Adipocyte (in vitro differentiated cells): ENCODE data around the gene IDH1.

Experiments
- DNase-seq: peaks from one replicate; pipeline ENCODE4 v3.0.0-alpha.2; 2015; ENCODE audit warnings: low read depth
- H3K27me3 ChIP-seq: replicated peaks from 2 replicates; pipeline ENCODE4 v1.7.0; 2013; ENCODE audit warnings: mild to moderate bottlenecking, low read length, moderate library complexity; ENCODE audit not compliant: control insufficient read depth, insufficient read depth
- H3K36me3 ChIP-seq: 2 replicates; pipeline ENCODE4 v1.7.0; 2013; ENCODE audit warnings: low read length, mild to moderate bottlenecking, moderate library complexity; ENCODE audit not compliant: control insufficient read depth, insufficient read depth, severe bottlenecking
- H3K4me1 ChIP-seq: 2 replicates; pipeline ENCODE4 v1.7.0; 2013; ENCODE audit warnings: mild to moderate bottlenecking, low read length, moderate library complexity; ENCODE audit not compliant: control insufficient read depth, insufficient read depth
- H3K4me3 ChIP-seq: 2 replicates; pipeline ENCODE4 v1.7.0; 2013; ENCODE audit warnings: mild to moderate bottlenecking, low read length, moderate library complexity
- H3K9ac ChIP-seq: 2 replicates; pipeline ENCODE4 v1.7.0; 2013; ENCODE audit warnings: mild to moderate bottlenecking, low read length, moderate library complexity
- H3K9me3 ChIP-seq: 2 replicates; pipeline ENCODE4 v1.7.0; 2013; ENCODE audit warnings: mild to moderate bottlenecking, low read length, moderate library complexity; ENCODE audit not compliant: control insufficient read depth

IDH1 gene

DNA sequence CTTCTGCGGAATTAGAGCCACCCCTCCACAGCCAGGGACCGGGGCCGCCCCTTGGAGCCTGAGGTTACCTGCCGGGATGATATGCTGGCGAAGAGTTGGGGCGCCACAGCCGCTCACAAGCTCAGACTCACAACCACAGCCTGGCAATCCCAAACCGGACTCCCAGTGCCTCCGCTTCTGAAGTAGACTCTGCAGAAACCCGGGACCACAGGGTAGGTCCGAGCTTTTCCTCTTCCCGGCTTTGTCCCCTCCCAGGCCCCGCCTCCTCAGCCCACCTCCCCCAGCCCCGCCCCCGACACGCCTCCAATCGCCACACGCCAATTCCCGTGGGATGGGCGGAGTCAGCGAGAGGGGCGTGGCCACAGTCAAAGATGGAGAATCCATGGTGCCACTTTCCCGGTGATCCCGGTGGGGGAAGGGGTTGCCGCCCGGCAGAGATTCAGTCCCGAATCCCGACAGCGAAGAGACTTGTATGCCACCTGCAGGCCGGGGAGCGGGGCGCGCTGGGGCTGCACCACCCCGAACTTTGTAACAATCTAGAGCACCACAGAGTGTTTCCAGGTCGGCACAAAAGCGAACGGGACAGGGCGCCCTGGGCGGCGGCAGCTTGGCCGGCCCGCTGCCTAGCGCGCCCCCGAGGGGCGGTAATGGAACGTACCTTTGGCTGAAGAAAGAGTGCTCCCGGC lies at the start of gene IDH1:
TSS of gene IDH1 (minus strand) at position 201 of the 686 bp plus-strand sequence. CDS start 3,520 bp downstream, outside the sequence.
- peak within 1 kb of the TSS; percentile 93 for H3K4me3 ChIP-seq
- H3K9ac ChIP-seq = peak within 1 kb of the TSS; percentile 94
- peaks cover 32% of the 10 kb centered on the region for H3K36me3 ChIP-seq
- DNase-seq = peak; percentile 99
- peaks cover 45% of the 10 kb centered on the region for H3K4me1 ChIP-seq
- no peaks in the 10 kb centered on the region for H3K9me3 ChIP-seq
- H3K27me3 ChIP-seq = no peaks in the 10 kb centered on the region

DNA sequence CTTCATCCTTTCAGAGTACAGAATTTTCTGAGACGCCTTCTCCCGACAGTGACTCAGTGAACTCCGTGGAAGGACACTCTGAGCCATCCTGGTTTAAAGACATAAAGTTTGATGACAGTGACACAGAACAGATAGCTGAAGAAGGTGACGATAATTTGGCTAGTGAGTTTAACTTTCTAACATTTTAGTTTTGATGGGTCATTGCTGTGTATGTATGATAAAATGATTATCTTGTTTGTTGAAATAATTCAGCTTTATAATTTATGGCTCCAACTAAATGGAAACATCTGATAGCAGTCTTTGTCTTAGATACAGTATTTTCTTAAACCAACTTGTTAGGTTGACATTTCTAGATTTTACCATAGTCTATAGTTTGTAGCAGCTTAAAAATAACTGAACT lies 49.3 kb upstream of the IDH1 start:
- Histone ChIP-seq H3K36me3 (peaks cover 77% of the 10 kb centered on the region), H3K4me1 (peaks cover 5% of the 10 kb centered on the region), H3K9me3 (no peaks in the 10 kb centered on the region), H3K4me3 (no peak overlapping the region), H3K27me3 (no peaks in the 10 kb centered on the region), H3K9ac (no peak overlapping the region)
- no peak for DNase-seq

DNA sequence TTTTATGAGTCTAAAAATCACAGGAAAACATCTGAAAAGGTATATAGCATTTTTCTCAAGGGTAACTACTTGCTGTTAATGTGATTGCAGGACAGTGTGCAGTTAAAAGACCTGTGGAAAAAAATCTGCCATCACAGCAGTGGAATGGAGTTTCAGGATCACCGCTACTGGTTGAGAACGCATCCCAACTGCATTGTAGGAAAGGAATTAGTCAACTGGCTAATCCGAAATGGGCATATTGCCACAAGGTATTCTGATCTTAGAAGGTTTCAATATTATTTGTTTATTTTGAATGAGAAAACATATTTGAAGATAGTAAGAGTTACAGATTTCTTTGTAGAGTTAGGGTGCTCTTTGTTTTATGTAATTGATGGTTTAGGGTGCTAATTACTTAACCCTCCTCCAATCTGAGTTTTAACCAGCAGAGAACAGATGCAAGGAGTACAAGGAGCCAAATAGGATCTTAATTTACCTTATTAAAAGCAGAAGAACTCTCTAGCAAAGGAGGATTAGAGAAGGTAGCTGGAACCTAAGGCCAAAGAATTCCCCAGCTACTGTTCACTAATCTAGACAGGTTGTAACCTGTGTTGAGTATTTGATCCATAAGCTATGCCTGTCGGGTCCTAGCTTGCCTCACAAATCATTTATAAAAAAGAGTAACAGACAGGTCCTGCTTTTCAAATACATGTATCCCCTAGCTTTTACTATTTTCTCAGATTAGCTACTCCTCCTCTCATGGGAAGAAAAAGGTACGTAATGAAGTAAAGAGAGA lies 46.2 kb upstream of the IDH1 start:
- Histone ChIP-seq H3K36me3 (peaks cover 78% of the 10 kb centered on the region), H3K27me3 (no peaks in the 10 kb centered on the region), H3K9ac (no peak overlapping the region), H3K9me3 (no peaks in the 10 kb centered on the region), H3K4me1 (peaks cover 2% of the 10 kb centered on the region), H3K4me3 (no peak overlapping the region)
- no peak for DNase-seq

DNA sequence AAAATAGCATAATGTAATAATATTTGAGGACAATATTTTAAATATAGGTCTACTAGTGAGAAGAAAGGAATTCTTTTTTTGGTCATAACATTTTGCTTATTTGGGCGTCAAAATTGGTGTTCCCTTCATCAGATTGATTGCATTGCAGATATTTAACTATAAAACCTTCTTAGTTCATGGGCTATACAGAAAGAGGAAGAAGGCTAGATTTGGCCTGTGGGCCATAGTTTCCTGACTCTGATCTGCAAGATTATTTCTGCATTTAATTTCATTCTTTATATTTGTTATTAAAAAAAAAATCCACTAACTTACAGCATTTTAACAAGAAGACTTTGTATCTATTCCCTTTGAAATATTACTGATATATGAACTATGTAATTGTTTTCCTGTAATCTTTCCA lies 43.1 kb upstream of the IDH1 start:
- H3K9me3 ChIP-seq = no peaks in the 10 kb centered on the region
- H3K27me3 ChIP-seq = no peaks in the 10 kb centered on the region
- peaks cover 79% of the 10 kb centered on the region for H3K36me3 ChIP-seq
- no peak for DNase-seq
- H3K4me3 ChIP-seq = no peak overlapping the region
- H3K9ac ChIP-seq = no peak overlapping the region
- H3K4me1 ChIP-seq = no peaks in the 10 kb centered on the region

DNA sequence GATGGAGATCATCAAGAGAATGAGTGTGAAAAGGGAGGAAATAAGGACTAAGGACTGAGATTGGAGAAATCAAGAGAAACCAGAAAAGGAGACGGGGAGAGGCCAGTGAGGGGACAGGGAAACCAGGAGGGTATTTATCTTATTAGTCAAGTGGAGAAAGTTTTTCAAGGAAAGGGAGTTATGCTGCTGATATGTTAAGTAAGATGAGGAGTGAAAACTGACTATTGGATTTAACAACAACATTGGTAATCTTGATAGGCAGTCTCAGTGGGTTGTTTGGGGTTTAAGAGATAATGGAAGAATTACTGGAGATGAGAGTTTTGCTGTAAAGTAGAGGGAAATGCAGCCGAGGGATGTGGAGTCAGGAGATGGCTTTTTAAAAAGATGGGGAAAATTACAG lies 41.7 kb upstream of the IDH1 start:
- Histone ChIP-seq H3K36me3 (peaks cover 77% of the 10 kb centered on the region), H3K4me3 (no peak overlapping the region), H3K4me1 (no peaks in the 10 kb centered on the region), H3K27me3 (no peaks in the 10 kb centered on the region), H3K9ac (no peak overlapping the region), H3K9me3 (no peaks in the 10 kb centered on the region)
- no peak for DNase-seq

DNA sequence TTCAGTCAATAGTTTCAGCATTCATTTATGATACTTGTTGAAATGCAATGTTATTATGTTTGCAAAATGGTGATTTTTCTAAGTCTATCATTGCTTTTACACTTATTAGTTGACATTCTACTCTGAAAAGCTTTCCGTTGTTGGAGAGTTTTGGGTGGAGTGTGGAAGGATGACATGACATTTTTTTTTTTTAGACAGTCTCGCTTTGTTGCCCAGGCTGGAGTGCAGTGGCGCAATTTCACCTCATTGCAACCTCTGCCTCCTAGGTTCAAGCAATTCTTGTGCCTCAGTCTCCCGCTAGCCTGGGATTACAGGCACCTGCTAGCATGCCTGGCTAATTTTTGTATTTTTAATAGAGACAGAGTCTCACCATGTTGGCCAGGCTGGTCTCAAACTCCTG lies 41.0 kb upstream of the IDH1 start:
- no peak overlapping the region for H3K4me3 ChIP-seq
- peaks cover 6% of the 10 kb centered on the region for H3K9me3 ChIP-seq
- H3K4me1 ChIP-seq = no peaks in the 10 kb centered on the region
- H3K9ac ChIP-seq = no peak overlapping the region
- no peaks in the 10 kb centered on the region for H3K27me3 ChIP-seq
- peaks cover 77% of the 10 kb centered on the region for H3K36me3 ChIP-seq
- no peak for DNase-seq

DNA sequence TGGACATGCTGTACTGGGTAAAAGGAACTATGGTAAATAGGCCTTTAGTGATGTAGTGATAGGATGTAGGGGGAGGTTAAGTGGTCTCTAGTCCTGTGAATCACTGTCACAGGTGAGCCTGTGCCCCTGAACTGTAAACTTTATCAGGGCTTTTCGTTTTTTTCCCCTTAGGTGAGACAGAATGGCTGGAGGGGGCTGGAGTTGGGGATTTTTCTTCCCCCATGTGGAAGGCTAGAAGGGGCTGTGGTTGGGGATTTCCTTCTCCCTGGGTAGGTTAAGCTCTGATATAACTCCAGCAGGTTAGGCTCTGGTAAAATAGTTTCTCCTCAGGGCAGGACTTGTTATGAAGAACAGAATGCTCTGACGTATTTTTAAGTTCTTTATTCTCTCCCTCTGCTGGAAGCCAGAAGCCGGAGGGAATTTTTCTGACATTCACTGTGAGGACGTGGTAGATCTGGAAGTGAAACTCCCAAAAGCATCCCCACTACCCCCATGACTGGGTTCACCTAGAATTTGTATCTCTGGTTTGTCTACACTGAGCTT lies 39.7 kb upstream of the IDH1 start:
- peaks cover 10% of the 10 kb centered on the region for H3K9me3 ChIP-seq
- no peak for DNase-seq
- H3K9ac ChIP-seq = no peak overlapping the region
- H3K4me3 ChIP-seq = no peak overlapping the region
- H3K27me3 ChIP-seq = no peaks in the 10 kb centered on the region
- H3K36me3 ChIP-seq = peaks cover 77% of the 10 kb centered on the region
- no peaks in the 10 kb centered on the region for H3K4me1 ChIP-seq

DNA sequence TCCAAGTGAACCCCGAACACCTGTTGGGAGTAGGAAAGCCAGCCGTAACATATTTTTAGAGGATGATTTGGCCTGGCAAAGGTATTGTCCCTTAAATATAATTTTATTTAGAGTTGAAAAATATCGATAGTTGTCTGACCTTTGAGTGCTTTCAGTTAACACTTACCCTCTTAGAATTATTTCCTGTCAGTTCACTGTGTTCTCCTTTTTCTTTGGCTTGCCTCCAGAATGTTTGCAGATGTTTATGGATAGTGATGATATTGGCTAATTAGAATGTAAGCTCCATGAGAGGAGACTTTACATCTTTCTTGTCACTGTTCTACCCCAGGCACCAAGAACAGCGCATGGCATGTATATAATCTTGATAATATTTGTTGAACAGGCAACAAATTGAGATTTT lies 31.0 kb upstream of the IDH1 start:
- peaks cover 4% of the 10 kb centered on the region for H3K9me3 ChIP-seq
- DNase-seq = no peak
- peaks cover 84% of the 10 kb centered on the region for H3K36me3 ChIP-seq
- no peaks in the 10 kb centered on the region for H3K27me3 ChIP-seq
- no peak overlapping the region for H3K9ac ChIP-seq
- no peak overlapping the region for H3K4me3 ChIP-seq
- H3K4me1 ChIP-seq = no peaks in the 10 kb centered on the region

DNA sequence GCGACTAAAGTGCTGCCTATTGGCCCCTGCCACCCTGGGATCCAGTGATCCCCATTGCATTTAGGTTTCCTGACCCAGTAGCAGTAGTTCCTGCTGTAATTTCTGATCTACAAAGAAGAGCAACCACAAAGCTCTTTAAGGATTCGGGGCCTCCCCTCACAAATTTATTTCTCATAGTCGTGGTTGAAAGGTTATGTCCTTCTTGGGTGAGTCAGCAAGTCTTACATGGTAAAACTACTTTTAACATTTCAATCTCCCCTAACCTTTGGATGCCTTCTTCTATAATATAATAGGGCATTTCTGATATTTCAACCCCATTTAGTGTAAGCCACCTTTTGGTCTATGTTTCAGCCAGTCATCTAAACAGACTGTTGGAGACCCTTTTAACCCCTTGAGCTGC lies 26.1 kb upstream of the IDH1 start:
- H3K36me3 ChIP-seq = peaks cover 86% of the 10 kb centered on the region

DNA sequence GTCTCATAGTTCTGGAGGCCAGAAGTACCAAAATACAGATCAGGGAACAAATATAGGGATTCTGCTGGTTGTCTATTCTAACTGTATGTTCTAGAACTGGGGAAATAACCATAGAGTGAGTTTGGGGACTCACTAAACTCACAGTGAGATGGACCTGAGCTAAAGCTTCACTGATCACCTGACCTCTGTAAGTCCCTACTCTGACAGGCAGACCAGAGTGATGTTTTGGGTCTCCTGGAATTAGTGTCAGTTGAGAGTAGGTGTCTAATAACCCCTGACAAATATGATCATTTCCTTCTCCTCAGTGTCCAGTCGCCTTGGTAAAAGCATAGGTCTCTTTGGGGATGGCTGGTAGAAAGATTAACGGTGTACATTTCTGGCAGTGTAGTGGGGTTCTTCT lies 25.4 kb upstream of the IDH1 start:
- H3K4me1 ChIP-seq = no peaks in the 10 kb centered on the region

More for the DNA sequence above, 26.1 kb upstream of the IDH1 start:
- H3K9ac ChIP-seq = no peak overlapping the region
- no peaks in the 10 kb centered on the region for H3K4me1 ChIP-seq
- no peaks in the 10 kb centered on the region for H3K9me3 ChIP-seq
- DNase-seq = peak; percentile 64
- no peak overlapping the region for H3K4me3 ChIP-seq
- no peaks in the 10 kb centered on the region for H3K27me3 ChIP-seq

DNA sequence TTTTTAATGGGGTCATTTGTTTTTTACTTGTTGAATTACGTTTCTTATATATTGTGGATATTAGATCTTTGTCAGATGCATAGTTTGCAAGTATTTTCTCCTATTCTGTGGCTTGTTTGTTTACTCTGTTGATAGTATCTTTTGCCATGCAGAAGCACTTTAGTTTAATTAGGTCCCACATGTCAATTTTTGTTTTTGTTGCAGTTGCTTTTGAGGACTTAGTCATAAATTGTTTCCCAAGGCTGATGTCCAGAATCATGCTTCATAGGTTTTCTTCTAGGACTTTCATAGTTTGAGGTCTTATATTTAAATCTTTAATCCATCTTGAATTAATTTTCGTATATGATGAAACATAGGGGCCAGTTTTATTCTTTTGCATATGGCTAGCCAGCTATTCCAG lies 24.4 kb upstream of the IDH1 start:
- H3K4me1 ChIP-seq = no peaks in the 10 kb centered on the region
- H3K9ac ChIP-seq = no peak overlapping the region
- no peak for DNase-seq
- H3K9me3 ChIP-seq = no peaks in the 10 kb centered on the region
- peaks cover 96% of the 10 kb centered on the region for H3K36me3 ChIP-seq
- no peak overlapping the region for H3K4me3 ChIP-seq
- no peaks in the 10 kb centered on the region for H3K27me3 ChIP-seq

More for the DNA sequence above, 25.4 kb upstream of the IDH1 start:
- Histone ChIP-seq H3K36me3 (peaks cover 86% of the 10 kb centered on the region), H3K4me3 (no peak overlapping the region), H3K27me3 (no peaks in the 10 kb centered on the region), H3K9ac (no peak overlapping the region), H3K9me3 (no peaks in the 10 kb centered on the region)
- DNase-seq = no peak
